PC-9 (cell line): ENCODE results near the gene CHST11. TPM values are rescaled to one million over a fixed set of nuclear protein-coding genes. Genes with fewer than 3 reads are reported as not detected.

Experiments used
- BruUV-seq: library from RNA; stranded (reverse); fragments of 400-500 nt; replicated peaks from 2 replicates; lab custom pipeline; 2021; lab: Mats Ljungman, UMichigan
- CTCF ChIA-PET: fragments of 300-600 bp; sonication (Branson Sonifier 250); formaldehyde crosslinking; loops from one replicate; lab custom pipeline; 2022; ENCODE audit warnings: antibody characterized with exemption; lab: Charles Lee
- POLR2A ChIA-PET: fragments of 300-600 bp; sonication (Branson Sonifier 250); formaldehyde crosslinking; loops from one replicate; lab custom pipeline; 2022; ENCODE audit warnings: antibody characterized with exemption; ENCODE audit not compliant: unreplicated experiment; lab: Charles Lee
- DNase-seq, 2 experiments: peaks; one replicate each; pipeline versions ENCODE4 v3.0.0 to v3.0.0-alpha.2; 2015 to 2022; ENCODE audit warnings: mixed read lengths in 1 of 2
- H2AFZ ChIP-seq: fragments of 200-600 bp; sonication (generic); 2 replicates; pipeline ENCODE4 v1.8.1; 2017; ENCODE audit warnings: antibody characterized with exemption
- H3F3A ChIP-seq: fragments of 200-600 bp; sonication (generic); 2 replicates; pipeline ENCODE4 v1.8.1; 2017; ENCODE audit warnings: antibody characterized with exemption, mild to moderate bottlenecking, low read depth; ENCODE audit not compliant: insufficient read depth
- H3K27ac ChIP-seq: fragments of 200-600 bp; sonication (generic); 2 replicates; pipeline ENCODE4 v1.6.1; 2016; ENCODE audit warnings: mixed run types
- H3K27me3 ChIP-seq: fragments of 200-600 bp; sonication (generic); 2 replicates; pipeline ENCODE4 v1.6.1; 2016; ENCODE audit warnings: low read depth, mixed run types; ENCODE audit not compliant: insufficient read depth
- H3K36me3 ChIP-seq: fragments of 200-600 bp; sonication (generic); 2 replicates; pipeline ENCODE4 v1.6.1; 2016; ENCODE audit warnings: low read depth, mixed run types
- H3K4me1 ChIP-seq: fragments of 200-600 bp; sonication (generic); replicated peaks from 2 replicates; pipeline ENCODE4 v1.6.1; 2016; ENCODE audit warnings: mixed run types; ENCODE audit not compliant: insufficient read depth
- H3K4me2 ChIP-seq: fragments of 200-600 bp; sonication (generic); 2 replicates; pipeline ENCODE4 v1.6.1; 2017; ENCODE audit warnings: mixed run types
- H3K4me3 ChIP-seq: fragments of 200-600 bp; sonication (generic); 2 replicates; pipeline ENCODE4 v1.6.1; 2016; ENCODE audit warnings: mixed run types
- H3K79me2 ChIP-seq: fragments of 200-600 bp; sonication (generic); 2 replicates; pipeline ENCODE4 v1.6.1; 2017; ENCODE audit warnings: low read depth, mixed run types
- H3K9me2 ChIP-seq: fragments of 200-600 bp; sonication (generic); 2 replicates; pipeline ENCODE4 v1.8.1; 2017; ENCODE audit warnings: mild to moderate bottlenecking; ENCODE audit not compliant: insufficient read depth
- H3K9me3 ChIP-seq: fragments of 200-600 bp; sonication (generic); 2 replicates; pipeline ENCODE4 v1.8.1; 2016; ENCODE audit warnings: low read depth; ENCODE audit not compliant: insufficient read depth
- H4K20me1 ChIP-seq: fragments of 200-600 bp; sonication (generic); 2 replicates; pipeline ENCODE4 v1.8.1; 2017; ENCODE audit not compliant: insufficient read depth
- EZH2 ChIP-seq: fragments of 200-600 bp; sonication (generic); IDR thresholded peaks from 2 replicates; pipeline ENCODE4 v1.8.0; 2017; ENCODE audit warnings: antibody characterized with exemption, low read depth
- intact Hi-C: fragments of 100-400 bp; cut with micrococcal nuclease; formaldehyde crosslinking; loops from one replicate; pipeline ENCODE4 v1.10.0; 2022; ENCODE audit not compliant: unreplicated experiment
- total RNA-seq: library from RNA; stranded (reverse); gene quantifications from 2 replicates; pipeline ENCODE4 v1.2.3, GENCODE V29; 2021
- TF ChIP-seq, protein P1 (sequence below): fragments of 200-600 bp; sonication (generic); conservative IDR thresholded peaks from 2 replicates; pipeline ENCODE4 v1.6.1; 2017; ENCODE audit warnings: mixed run types, antibody characterized with exemption, mild to moderate bottlenecking, moderate library complexity

The CHST11 gene
- total RNA-seq, 1 experiment from 2014 or later: 39.9 TPM

DNA sequence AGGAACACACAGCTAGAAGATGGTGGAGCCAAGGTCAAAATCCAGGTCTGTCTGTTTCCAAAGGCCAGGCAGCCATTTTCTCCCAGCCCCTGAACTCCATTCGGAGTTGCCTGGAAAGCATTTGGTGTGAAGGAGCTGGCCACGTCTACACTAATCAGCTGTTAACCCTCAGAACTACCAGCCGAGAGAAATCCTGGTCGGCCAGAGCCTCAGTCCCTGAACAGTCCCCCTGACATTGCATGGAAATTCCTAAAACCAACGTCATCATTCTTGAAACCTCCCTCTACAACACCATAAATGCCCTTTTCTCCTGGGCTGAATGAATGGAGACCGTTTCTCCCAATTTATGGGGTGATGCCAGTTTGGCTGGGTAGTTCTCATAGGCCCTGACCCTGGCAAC is 255.7 kb downstream of the CHST11 start:
- Histone ChIP-seq H4K20me1 (peaks cover 7% of the 10 kb centered on the region), H3K4me1 (no peaks in the 10 kb centered on the region), H3K4me2 (no peak overlapping the region), H3K79me2 (peaks cover 61% of the 10 kb centered on the region), H3K4me3 (no peak overlapping the region), H3K36me3 (0 out of 2 replicates have a peak, but pooled peaks cover 4% of the 10 kb centered on the region), H3K27ac (no peak overlapping the region), H3K27me3 (no peaks in the 10 kb centered on the region), H3K9me2 (no peaks in the 10 kb centered on the region), H3K9me3 (no peaks in the 10 kb centered on the region), H2AFZ (no peak overlapping the region), H3F3A (0 out of 2 replicates have a peak, but pooled peaks cover 3% of the 10 kb centered on the region)
- DNase-seq: no peak
- BruUV-seq: no TSS peak
- CTCF ChIA-PET: no interaction called here
- intact Hi-C loops: no loop called here
- TF ChIP-seq EZH2: no peak
- TF ChIP-seq, protein P1, sequence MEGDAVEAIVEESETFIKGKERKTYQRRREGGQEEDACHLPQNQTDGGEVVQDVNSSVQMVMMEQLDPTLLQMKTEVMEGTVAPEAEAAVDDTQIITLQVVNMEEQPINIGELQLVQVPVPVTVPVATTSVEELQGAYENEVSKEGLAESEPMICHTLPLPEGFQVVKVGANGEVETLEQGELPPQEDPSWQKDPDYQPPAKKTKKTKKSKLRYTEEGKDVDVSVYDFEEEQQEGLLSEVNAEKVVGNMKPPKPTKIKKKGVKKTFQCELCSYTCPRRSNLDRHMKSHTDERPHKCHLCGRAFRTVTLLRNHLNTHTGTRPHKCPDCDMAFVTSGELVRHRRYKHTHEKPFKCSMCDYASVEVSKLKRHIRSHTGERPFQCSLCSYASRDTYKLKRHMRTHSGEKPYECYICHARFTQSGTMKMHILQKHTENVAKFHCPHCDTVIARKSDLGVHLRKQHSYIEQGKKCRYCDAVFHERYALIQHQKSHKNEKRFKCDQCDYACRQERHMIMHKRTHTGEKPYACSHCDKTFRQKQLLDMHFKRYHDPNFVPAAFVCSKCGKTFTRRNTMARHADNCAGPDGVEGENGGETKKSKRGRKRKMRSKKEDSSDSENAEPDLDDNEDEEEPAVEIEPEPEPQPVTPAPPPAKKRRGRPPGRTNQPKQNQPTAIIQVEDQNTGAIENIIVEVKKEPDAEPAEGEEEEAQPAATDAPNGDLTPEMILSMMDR: no peak
- POLR2A ChIA-PET: no interaction called here

- 0 out of 2 replicates have a peak, but pooled peaks cover 3% of the 10 kb centered on the region for H3F3A ChIP-seq
- no peak for DNase-seq
- POLR2A ChIA-PET: no interaction called here
- no peaks in the 10 kb centered on the region for H3K27me3 ChIP-seq
- H3K9me3 ChIP-seq: no peaks in the 10 kb centered on the region
- intact Hi-C loops: no loop called here
- no peak overlapping the region for H3K4me2 ChIP-seq
- H3K4me1 ChIP-seq: no peaks in the 10 kb centered on the region
- H3K27ac ChIP-seq: no peak overlapping the region
- peaks cover 4% of the 10 kb centered on the region for H4K20me1 ChIP-seq
- no peak overlapping the region for H2AFZ ChIP-seq
- no peak overlapping the region for H3K4me3 ChIP-seq
- TF ChIP-seq EZH2: no peak
- TF ChIP-seq, protein P1: no peak
- no TSS peak for BruUV-seq
- H3K36me3 ChIP-seq: 0 out of 2 replicates have a peak, but pooled peaks cover 4% of the 10 kb centered on the region
- H3K79me2 ChIP-seq: peaks cover 61% of the 10 kb centered on the region
- CTCF ChIA-PET: no interaction called here
- no peaks in the 10 kb centered on the region for H3K9me2 ChIP-seq
Measured at GRCh38 chr12:104712968-104713367, 256.2 kb downstream of the CHST11 start.

GRCh38 chr12:104713444-104713843 is 256.7 kb downstream of the CHST11 start:
- H3K4me3 ChIP-seq: no peak overlapping the region
- 0 out of 2 replicates have a peak, but pooled peaks cover 3% of the 10 kb centered on the region for H3F3A ChIP-seq
- H4K20me1 ChIP-seq: peaks cover 7% of the 10 kb centered on the region
- peaks cover 61% of the 10 kb centered on the region for H3K79me2 ChIP-seq
- no peaks in the 10 kb centered on the region for H3K9me2 ChIP-seq
- ChIA-PET POLR2A (no interaction called here), CTCF (no interaction called here)
- no peak overlapping the region for H2AFZ ChIP-seq
- no peak overlapping the region for H3K27ac ChIP-seq
- DNase-seq: no peak
- H3K27me3 ChIP-seq: no peaks in the 10 kb centered on the region
- intact Hi-C loops: no loop called here
- no TSS peak for BruUV-seq
- H3K9me3 ChIP-seq: no peaks in the 10 kb centered on the region
- 0 out of 2 replicates have a peak, but pooled peaks cover 4% of the 10 kb centered on the region for H3K36me3 ChIP-seq
- no peaks in the 10 kb centered on the region for H3K4me1 ChIP-seq
- no peak overlapping the region for H3K4me2 ChIP-seq
- TF ChIP-seq EZH2: no peak
- TF ChIP-seq, protein P1: no peak
